Measurements from ENCODE around the gene LGALS16.
"Not testable (repeated sequence)": the region's sequence is repeated elsewhere in the genome, so short reads cannot be mapped to it uniquely, and the experiment has no call there.

GRCh38 chr19:39669860-39670259, 14.1 kb downstream of the LGALS16 start:
- TF ChIP-seq POLR2A, CTCF (IDR thresholded peaks at IDR 0.05): not testable (repeated sequence)

All from esophagus squamous epithelium (tissue), 4 donors.